HEK293 (cell line): ENCODE data around the gene APRT.

ENCODE experiments used
- KLF16 ChIP-seq: fragments of 450-650 bp; formaldehyde crosslinking; IDR thresholded peaks from 2 replicates; pipeline ENCODE4 v1.5.1; 2017; ENCODE audit warnings: missing biosample characterization, missing genetic modification characterization
- ZNF514 ChIP-seq: fragments of 450-650 bp; formaldehyde crosslinking; IDR thresholded peaks from 2 replicates; pipeline ENCODE4 v1.5.1; 2016; ENCODE audit warnings: missing biosample characterization, missing genetic modification characterization
- ZNF600 ChIP-seq: fragments of 450-650 bp; formaldehyde crosslinking; IDR thresholded peaks from 2 replicates; pipeline ENCODE4 v1.5.1; 2016; ENCODE audit warnings: missing biosample characterization, missing genetic modification characterization
- TF ChIP-seq, protein P1 (sequence below): fragments of 450-650 bp; formaldehyde crosslinking; IDR thresholded peaks from 2 replicates; pipeline ENCODE4 v1.5.1; 2016; ENCODE audit warnings: missing biosample characterization, missing genetic modification characterization

DNA sequence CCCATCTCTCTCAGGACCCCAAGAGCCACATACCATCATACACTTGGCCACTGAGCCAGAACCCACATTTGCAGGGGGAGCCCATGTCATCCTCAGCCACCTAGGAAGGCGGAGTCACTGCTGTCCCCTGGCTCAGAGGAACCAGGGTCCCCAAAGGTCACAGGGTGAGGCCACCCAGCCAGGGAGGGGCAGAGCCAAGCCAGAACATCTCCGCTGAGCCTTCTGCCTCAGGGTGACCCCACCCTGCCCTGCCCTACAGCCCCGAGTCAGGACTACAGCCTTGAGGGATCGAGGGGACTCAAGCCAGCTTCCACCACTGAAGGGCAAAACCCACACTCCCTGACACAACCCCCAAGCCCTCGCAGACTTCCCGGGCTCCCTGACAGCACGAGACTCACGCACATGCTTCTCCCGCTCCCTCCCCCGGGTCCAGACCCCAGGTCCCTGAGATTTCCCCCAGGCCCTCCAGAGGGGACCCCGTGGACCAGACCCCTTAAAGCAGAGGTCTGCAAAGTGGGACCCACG lies 44.1 kb downstream of the APRT start:
- TF ChIP-seq ZNF514 (tag by site-specific recombination), result no peak
- TF ChIP-seq, protein P1, sequence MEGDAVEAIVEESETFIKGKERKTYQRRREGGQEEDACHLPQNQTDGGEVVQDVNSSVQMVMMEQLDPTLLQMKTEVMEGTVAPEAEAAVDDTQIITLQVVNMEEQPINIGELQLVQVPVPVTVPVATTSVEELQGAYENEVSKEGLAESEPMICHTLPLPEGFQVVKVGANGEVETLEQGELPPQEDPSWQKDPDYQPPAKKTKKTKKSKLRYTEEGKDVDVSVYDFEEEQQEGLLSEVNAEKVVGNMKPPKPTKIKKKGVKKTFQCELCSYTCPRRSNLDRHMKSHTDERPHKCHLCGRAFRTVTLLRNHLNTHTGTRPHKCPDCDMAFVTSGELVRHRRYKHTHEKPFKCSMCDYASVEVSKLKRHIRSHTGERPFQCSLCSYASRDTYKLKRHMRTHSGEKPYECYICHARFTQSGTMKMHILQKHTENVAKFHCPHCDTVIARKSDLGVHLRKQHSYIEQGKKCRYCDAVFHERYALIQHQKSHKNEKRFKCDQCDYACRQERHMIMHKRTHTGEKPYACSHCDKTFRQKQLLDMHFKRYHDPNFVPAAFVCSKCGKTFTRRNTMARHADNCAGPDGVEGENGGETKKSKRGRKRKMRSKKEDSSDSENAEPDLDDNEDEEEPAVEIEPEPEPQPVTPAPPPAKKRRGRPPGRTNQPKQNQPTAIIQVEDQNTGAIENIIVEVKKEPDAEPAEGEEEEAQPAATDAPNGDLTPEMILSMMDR (tag by site-specific recombination), result no peak
- TF ChIP-seq ZNF600, result no peak
- no peak for TF ChIP-seq KLF16
